ENCODE results near the gene FRMD5.

DNA sequence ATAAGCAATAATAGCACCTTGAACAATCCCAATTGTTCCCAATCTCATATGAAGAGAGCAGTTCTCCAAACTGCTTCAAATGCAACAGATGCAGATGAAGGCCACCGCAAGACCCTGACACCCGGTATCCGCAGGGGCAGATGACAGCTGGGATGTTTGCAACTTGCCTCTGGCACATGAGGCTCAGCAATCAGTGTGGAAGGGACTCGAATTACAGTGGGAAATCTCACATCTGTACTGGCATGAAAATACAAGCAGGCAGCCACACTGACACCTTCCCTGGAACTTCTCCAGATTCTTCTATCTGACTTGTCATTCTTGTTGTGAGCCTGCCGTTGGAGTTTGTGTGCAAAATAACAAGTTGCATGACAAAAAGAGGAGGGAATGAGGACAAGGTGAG lies 299.5 kb downstream of the FRMD5 start:
- TF ChIP-seq, protein P1, sequence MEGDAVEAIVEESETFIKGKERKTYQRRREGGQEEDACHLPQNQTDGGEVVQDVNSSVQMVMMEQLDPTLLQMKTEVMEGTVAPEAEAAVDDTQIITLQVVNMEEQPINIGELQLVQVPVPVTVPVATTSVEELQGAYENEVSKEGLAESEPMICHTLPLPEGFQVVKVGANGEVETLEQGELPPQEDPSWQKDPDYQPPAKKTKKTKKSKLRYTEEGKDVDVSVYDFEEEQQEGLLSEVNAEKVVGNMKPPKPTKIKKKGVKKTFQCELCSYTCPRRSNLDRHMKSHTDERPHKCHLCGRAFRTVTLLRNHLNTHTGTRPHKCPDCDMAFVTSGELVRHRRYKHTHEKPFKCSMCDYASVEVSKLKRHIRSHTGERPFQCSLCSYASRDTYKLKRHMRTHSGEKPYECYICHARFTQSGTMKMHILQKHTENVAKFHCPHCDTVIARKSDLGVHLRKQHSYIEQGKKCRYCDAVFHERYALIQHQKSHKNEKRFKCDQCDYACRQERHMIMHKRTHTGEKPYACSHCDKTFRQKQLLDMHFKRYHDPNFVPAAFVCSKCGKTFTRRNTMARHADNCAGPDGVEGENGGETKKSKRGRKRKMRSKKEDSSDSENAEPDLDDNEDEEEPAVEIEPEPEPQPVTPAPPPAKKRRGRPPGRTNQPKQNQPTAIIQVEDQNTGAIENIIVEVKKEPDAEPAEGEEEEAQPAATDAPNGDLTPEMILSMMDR (IDR thresholded peaks at IDR 0.05), result no peak
- TF ChIP-seq EP300 (IDR thresholded peaks at IDR 0.05; ENCODE audit: low read depth) (no peak), POLR2AphosphoS5 (IDR thresholded peaks at IDR 0.05) (no peak), POLR2A (IDR thresholded peaks at IDR 0.05) (no peak)
